ENCODE data around the gene BAK1.

BAK1 gene

GRCh38 chr6:33589731-33590530 is 9.9 kb upstream of the BAK1 start:
- Histone ChIP-seq H3K4me3 (ENCODE audit: low read length) (peak overlapping the region; percentile 16; the same call in 1 of the 2 replicates), H3F3A (ENCODE audit: control insufficient read depth, insufficient read depth) (peaks cover 26% of the 10 kb centered on the region), H3K27ac (ENCODE audit: low read depth, low read length) (peak overlapping the region; percentile 94; the same call in 1 of the 2 replicates), H3K36me3 (ENCODE audit: control insufficient read depth, low read length) (no peaks in the 10 kb centered on the region), H3K9me3 (ENCODE audit: control insufficient read depth, insufficient read depth, low read length) (no peaks in the 10 kb centered on the region), H3K79me2 (ENCODE audit: control insufficient read depth, low read length) (no peaks in the 10 kb centered on the region), H3K4me1 (ENCODE audit: control insufficient read depth, low read length) (peaks cover 64% of the 10 kb centered on the region), H4K20me1 (ENCODE audit: control insufficient read depth, insufficient read depth, low read depth, low read length) (no peaks in the 10 kb centered on the region), H3K4me2 (ENCODE audit: low read length) (peak overlapping the region; percentile 41), H3K27me3 (ENCODE audit: control insufficient read depth, low read length) (no peaks in the 10 kb centered on the region), H3K9me2 (replicated peaks; ENCODE audit: control insufficient read depth, low read length) (no peaks in the 10 kb centered on the region)
- TF ChIP-seq EZH2phosphoT487 (IDR thresholded peaks at IDR 0.05; ENCODE audit: borderline replicate concordance, low read length) (no peak), CTCF (IDR thresholded peaks at IDR 0.05; ENCODE audit: low read depth, low read length, poor library complexity, severe bottlenecking) (peak; percentile 94)

GRCh38 chr6:33589392-33589730 is 9.3 kb upstream of the BAK1 start:
- Histone ChIP-seq H3K4me2 (ENCODE audit: low read length) (no peak overlapping the region), H3F3A (ENCODE audit: control insufficient read depth, insufficient read depth) (peaks cover 26% of the 10 kb centered on the region), H3K27me3 (ENCODE audit: control insufficient read depth, low read length) (no peaks in the 10 kb centered on the region), H3K36me3 (ENCODE audit: control insufficient read depth, low read length) (no peaks in the 10 kb centered on the region), H3K9me3 (ENCODE audit: control insufficient read depth, insufficient read depth, low read length) (no peaks in the 10 kb centered on the region), H3K4me1 (ENCODE audit: control insufficient read depth, low read length) (peaks cover 64% of the 10 kb centered on the region), H3K4me3 (ENCODE audit: low read length) (no peak overlapping the region), H3K27ac (ENCODE audit: low read depth, low read length) (no peak overlapping the region), H4K20me1 (ENCODE audit: control insufficient read depth, insufficient read depth, low read depth, low read length) (no peaks in the 10 kb centered on the region), H3K9me2 (replicated peaks; ENCODE audit: control insufficient read depth, low read length) (no peaks in the 10 kb centered on the region), H3K79me2 (ENCODE audit: control insufficient read depth, low read length) (no peaks in the 10 kb centered on the region)
- TF ChIP-seq EZH2phosphoT487 (IDR thresholded peaks at IDR 0.05; ENCODE audit: borderline replicate concordance, low read length) (no peak), CTCF (IDR thresholded peaks at IDR 0.05; ENCODE audit: low read depth, low read length, poor library complexity, severe bottlenecking) (no peak)

- H3K4me1 ChIP-seq (ENCODE audit: control insufficient read depth, low read length): peaks cover 62% of the 10 kb centered on the region
- no peaks in the 10 kb centered on the region for H3K9me2 ChIP-seq (replicated peaks; ENCODE audit: control insufficient read depth, low read length)
- H3K9me3 ChIP-seq (ENCODE audit: control insufficient read depth, insufficient read depth, low read length): no peaks in the 10 kb centered on the region
- no peaks in the 10 kb centered on the region for H3K27me3 ChIP-seq (ENCODE audit: control insufficient read depth, low read length)
- no peak for TF ChIP-seq EZH2phosphoT487 (IDR thresholded peaks at IDR 0.05; ENCODE audit: borderline replicate concordance, low read length)
- TF ChIP-seq CTCF (IDR thresholded peaks at IDR 0.05; ENCODE audit: low read depth, low read length, poor library complexity, severe bottlenecking): no peak
- H4K20me1 ChIP-seq (ENCODE audit: control insufficient read depth, insufficient read depth, low read depth, low read length): no peaks in the 10 kb centered on the region
- no peaks in the 10 kb centered on the region for H3K36me3 ChIP-seq (ENCODE audit: control insufficient read depth, low read length)
- H3F3A ChIP-seq (ENCODE audit: control insufficient read depth, insufficient read depth): peaks cover 26% of the 10 kb centered on the region
- H3K27ac ChIP-seq (ENCODE audit: low read depth, low read length): no peak overlapping the region
- H3K79me2 ChIP-seq (ENCODE audit: control insufficient read depth, low read length): no peaks in the 10 kb centered on the region
- H3K4me2 ChIP-seq (ENCODE audit: low read length): no peak overlapping the region
- no peak overlapping the region for H3K4me3 ChIP-seq (ENCODE audit: low read length)
These were observed 8.8 kb upstream of the BAK1 start for GRCh38 chr6:33588894-33589293.
